Natural killer cell (primary cell): ENCODE data around the gene LGR6. TPM values are rescaled to one million over a fixed set of nuclear protein-coding genes. Genes with fewer than 3 reads are reported as not detected.
A peak's percentile ranks its signal among the peaks of the same experiment; 100 is the strongest.

Experiments used
- ATAC-seq, 3 donors: fragments of 150-1000 bp in 2 of 3; fragments of 200-7000 bp in 1 of 3; cut with Tn5 transposase; 1 replicate in 1 of 3; 2 replicates in 2 of 3; pipeline ENCODE4 v1.10.0; 2021; ENCODE audit warnings: mild to moderate bottlenecking in 2 of 3, moderate library complexity in 2 of 3
- DNase-seq, 2 donors: peaks; one replicate each; pipeline versions ENCODE4 v3.0.0 to v3.0.0-alpha.2; 2013 to 2021; ENCODE audit warnings: mixed read lengths in 1 of 2
- H3K27ac ChIP-seq: one replicate; pipeline ENCODE4 v1.5.1; 2013; ENCODE audit warnings: mild to moderate bottlenecking, low read length
- H3K27me3 ChIP-seq: one replicate; pipeline ENCODE4 v1.6.1; 2013; ENCODE audit warnings: low read length; ENCODE audit not compliant: control insufficient read depth, insufficient read depth
- H3K36me3 ChIP-seq: one replicate; pipeline ENCODE4 v1.6.1; 2013; ENCODE audit warnings: low read length; ENCODE audit not compliant: control insufficient read depth, insufficient read depth
- H3K4me1 ChIP-seq: one replicate; pipeline ENCODE4 v1.6.1; 2013; ENCODE audit warnings: low read length; ENCODE audit not compliant: control insufficient read depth, insufficient read depth
- H3K4me3 ChIP-seq: one replicate; pipeline ENCODE4 v1.5.1; 2013; ENCODE audit warnings: low read length
- H3K9me3 ChIP-seq: one replicate; pipeline ENCODE4 v1.6.1; 2013; ENCODE audit warnings: low read length; ENCODE audit not compliant: control insufficient read depth, insufficient read depth
- H3K27ac Mint-ChIP-seq, 2 donors: one replicate each; pipeline ENCODE4 v1.8.0; 2022; ENCODE audit warnings: mild to moderate bottlenecking in 2 of 2, mixed read lengths in 2 of 2, moderate library complexity in 1 of 2
- H3K27me3 Mint-ChIP-seq, 2 donors: one replicate each; pipeline ENCODE4 v1.8.0; 2022; ENCODE audit warnings: low read depth in 2 of 2, mixed read lengths in 2 of 2
- H3K36me3 Mint-ChIP-seq: one replicate; pipeline ENCODE4 v1.8.0; 2022; ENCODE audit warnings: mixed read lengths
- H3K4me1 Mint-ChIP-seq, 2 donors: one replicate each; pipeline ENCODE4 v1.8.0; 2022; ENCODE audit warnings: mixed read lengths in 2 of 2
- H3K4me3 Mint-ChIP-seq: one replicate; pipeline ENCODE4 v1.8.0; 2022; ENCODE audit warnings: mild to moderate bottlenecking, moderate library complexity, mixed read lengths
- H3K9me3 Mint-ChIP-seq, 2 donors: one replicate each; pipeline ENCODE4 v1.8.0; 2022; ENCODE audit warnings: mixed read lengths in 2 of 2
- WGBS: methylation state at CpG from one replicate; pipeline ENCODE4 v1.1.7; 2013; ENCODE audit warnings: missing lambda C conversion rate; ENCODE audit not compliant: insufficient coverage; 5-methylcytosine and 5-hydroxymethylcytosine counted together
- intact Hi-C: fragments of 100-400 bp; cut with micrococcal nuclease; formaldehyde crosslinking; loops from one replicate; pipeline ENCODE4 v1.14.2; 2022
- total RNA-seq, 4 donors: library from RNA; stranded (reverse); fragments of 120-200 nt in 1 of 4; gene quantifications; one replicate each; pipeline versions ENCODE4 v1.2.3 to v1.2.4, GENCODE V29; 2013 to 2022
- TF ChIP-seq, protein P1 (sequence below): fragments of 200-600 bp; IDR thresholded peaks from one replicate; pipeline ENCODE4 v1.8.0; 2022; ENCODE audit warnings: antibody characterized with exemption

LGR6 gene
- total RNA-seq, 3 donors from 2014 or later (not counting 1 experiment from before 2014, with no cell fraction given): 58.3 to 65.2 (median 60.9) TPM

DNA sequence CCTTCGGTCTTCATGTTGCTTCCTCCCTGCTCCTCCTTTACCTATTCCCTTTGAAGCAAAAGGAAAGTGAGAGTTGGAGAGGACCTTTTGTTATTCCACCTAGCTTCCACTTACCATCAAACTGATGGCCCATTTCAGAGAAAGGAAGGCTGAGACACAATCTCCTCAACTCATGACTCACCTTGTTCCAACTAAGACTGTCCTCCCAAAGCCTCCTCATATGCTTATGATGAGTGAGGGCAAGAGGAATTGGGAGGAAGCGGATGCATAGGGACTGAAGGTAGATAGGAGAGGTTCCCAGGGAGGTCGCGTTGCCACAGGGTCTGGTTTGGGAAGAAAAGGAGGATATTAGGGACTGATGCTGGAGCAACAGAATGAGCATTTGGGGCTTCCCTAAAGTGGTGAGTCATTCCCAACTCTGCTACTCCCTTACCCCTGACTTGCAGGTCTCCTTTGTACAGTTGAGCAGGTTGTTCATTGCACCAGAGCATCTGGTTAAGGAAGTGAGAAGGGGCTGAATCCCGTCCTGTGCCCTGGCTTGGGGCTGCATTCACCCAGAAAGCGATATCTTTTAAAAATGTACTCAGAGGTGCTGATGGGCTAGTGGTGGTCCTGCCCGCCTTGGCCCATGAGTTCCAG, 35.0 kb downstream of the LGR6 start:
- Mint-ChIP-seq H3K27ac (peak overlapping the region; percentile 60 to 62), H3K27me3 (no peaks in the 10 kb centered on the region), H3K4me3 (no peak overlapping the region), H3K4me1 (peaks cover 21 to 25% of the 10 kb centered on the region in 2 donors), H3K36me3 (no peaks in the 10 kb centered on the region), H3K9me3 (no peaks in the 10 kb centered on the region)
- H3K36me3 ChIP-seq: peaks cover 8% of the 10 kb centered on the region
- H3K27me3 ChIP-seq: no peaks in the 10 kb centered on the region
- intact Hi-C loops: no loop called here
- no peaks in the 10 kb centered on the region for H3K9me3 ChIP-seq
- H3K27ac ChIP-seq: no peak overlapping the region
- ATAC-seq (no peak), DNase-seq (no peak)
- TF ChIP-seq, protein P1, sequence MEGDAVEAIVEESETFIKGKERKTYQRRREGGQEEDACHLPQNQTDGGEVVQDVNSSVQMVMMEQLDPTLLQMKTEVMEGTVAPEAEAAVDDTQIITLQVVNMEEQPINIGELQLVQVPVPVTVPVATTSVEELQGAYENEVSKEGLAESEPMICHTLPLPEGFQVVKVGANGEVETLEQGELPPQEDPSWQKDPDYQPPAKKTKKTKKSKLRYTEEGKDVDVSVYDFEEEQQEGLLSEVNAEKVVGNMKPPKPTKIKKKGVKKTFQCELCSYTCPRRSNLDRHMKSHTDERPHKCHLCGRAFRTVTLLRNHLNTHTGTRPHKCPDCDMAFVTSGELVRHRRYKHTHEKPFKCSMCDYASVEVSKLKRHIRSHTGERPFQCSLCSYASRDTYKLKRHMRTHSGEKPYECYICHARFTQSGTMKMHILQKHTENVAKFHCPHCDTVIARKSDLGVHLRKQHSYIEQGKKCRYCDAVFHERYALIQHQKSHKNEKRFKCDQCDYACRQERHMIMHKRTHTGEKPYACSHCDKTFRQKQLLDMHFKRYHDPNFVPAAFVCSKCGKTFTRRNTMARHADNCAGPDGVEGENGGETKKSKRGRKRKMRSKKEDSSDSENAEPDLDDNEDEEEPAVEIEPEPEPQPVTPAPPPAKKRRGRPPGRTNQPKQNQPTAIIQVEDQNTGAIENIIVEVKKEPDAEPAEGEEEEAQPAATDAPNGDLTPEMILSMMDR: no peak
- WGBS: 94% methylated on average over 6 of the region's 7 CpGs
- H3K4me1 ChIP-seq: peaks cover 7% of the 10 kb centered on the region
- no peak overlapping the region for H3K4me3 ChIP-seq

DNA sequence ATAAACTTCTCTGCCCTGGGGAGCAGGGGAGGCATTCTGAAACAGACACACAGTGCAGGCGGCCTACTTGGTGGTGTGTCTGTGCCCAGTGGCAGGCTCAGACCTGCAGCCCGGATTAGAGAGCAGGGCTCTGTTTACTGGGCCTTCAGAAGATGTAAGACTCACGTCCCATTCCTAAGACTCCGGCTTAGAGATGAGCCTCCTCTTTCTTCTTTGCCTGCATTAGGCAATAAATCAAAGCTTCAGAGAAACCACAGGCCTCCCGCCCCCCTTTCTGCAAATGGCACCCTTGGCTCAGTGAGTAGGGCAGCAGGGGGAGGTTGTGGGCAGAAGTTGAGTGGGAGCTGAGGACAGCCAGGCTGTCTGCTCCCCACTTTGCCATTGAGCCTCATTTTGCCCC, 35.8 kb downstream of the LGR6 start:
- H3K4me1 Mint-ChIP-seq: peaks cover 21 to 25% of the 10 kb centered on the region in 2 donors
- no peak for DNase-seq
- no peaks in the 10 kb centered on the region for H3K36me3 Mint-ChIP-seq
- TF ChIP-seq, protein P1: no peak
- Histone ChIP-seq H3K36me3 (peaks cover 8% of the 10 kb centered on the region), H3K27me3 (no peaks in the 10 kb centered on the region), H3K4me1 (peaks cover 7% of the 10 kb centered on the region), H3K27ac (no peak overlapping the region), H3K9me3 (no peaks in the 10 kb centered on the region), H3K4me3 (no peak overlapping the region)
- no peak for ATAC-seq
- 82% methylated on average over 5 of the region's 5 CpGs for WGBS
- peak overlapping the region; percentile 11 to 60 for H3K27ac Mint-ChIP-seq
- intact Hi-C loops: no loop called here
- H3K27me3 Mint-ChIP-seq: no peaks in the 10 kb centered on the region
- no peak overlapping the region for H3K4me3 Mint-ChIP-seq
- no peaks in the 10 kb centered on the region for H3K9me3 Mint-ChIP-seq

DNA sequence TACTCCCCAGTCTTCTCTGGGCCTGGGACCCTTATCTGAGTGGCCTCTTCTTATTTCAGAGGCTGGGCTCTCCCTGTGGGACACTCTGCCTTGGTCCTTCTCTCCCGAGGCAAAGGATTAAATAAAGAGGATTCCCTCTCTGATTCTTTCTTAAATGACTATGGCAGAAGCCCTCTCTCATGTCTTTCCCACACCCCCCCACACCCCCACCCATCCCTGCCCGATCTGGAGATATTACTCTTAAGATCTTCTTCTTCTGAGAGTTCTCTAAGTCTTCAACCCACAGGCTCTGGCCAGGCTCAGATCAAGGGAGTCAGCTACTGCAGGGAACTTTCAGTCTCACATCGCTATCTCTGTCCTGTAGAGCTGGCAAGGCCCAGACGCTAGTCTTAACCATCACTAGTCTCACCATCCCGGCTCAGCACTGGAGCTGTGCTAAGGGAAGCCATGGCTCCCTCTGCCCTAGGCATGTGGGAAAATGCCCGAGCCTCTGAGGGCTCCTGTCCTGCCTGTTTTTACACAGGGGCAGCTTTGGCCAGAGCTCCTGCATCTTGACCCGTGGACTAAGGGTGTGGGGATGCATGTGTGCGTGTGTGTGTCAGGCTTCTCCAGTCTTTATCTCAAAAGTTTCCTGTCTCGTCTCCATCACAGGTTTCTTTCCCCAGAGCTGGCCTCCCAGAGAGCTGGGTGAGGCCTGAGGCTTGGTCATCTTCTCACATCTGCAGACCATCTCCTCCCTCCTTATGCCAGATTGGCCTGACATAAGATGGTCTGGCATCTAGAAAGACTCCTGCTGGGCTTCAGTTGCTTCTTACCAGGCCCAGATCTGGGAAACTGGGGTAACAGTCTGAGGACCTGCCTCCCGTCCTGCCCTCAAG, 36.7 kb downstream of the LGR6 start:
- peaks cover 8% of the 10 kb centered on the region for H3K36me3 ChIP-seq
- 90% methylated on average over 10 of the region's 10 CpGs for WGBS
- peaks cover 7% of the 10 kb centered on the region for H3K4me1 ChIP-seq
- TF ChIP-seq, protein P1: no peak
- H3K4me3 Mint-ChIP-seq: no peak overlapping the region
- DNase-seq (no peak), ATAC-seq (no peak)
- no peaks in the 10 kb centered on the region for H3K9me3 Mint-ChIP-seq
- H3K36me3 Mint-ChIP-seq: no peaks in the 10 kb centered on the region
- H3K9me3 ChIP-seq: no peaks in the 10 kb centered on the region
- no peaks in the 10 kb centered on the region for H3K27me3 Mint-ChIP-seq
- no peaks in the 10 kb centered on the region for H3K27me3 ChIP-seq
- H3K4me1 Mint-ChIP-seq: peaks cover 21 to 31% of the 10 kb centered on the region in 2 donors
- H3K27ac Mint-ChIP-seq: no peak overlapping the region
- intact Hi-C loops: no loop called here
- H3K4me3 ChIP-seq: no peak overlapping the region
- H3K27ac ChIP-seq: no peak overlapping the region
